Measurements from ENCODE around the gene CTNNA2.

CTNNA2 gene

GRCh38 chr2:80330527-80331450 is 817.9 kb downstream of the CTNNA2 start:
- H3K27ac ChIP-seq = no peak overlapping the region
- no peak for DNase-seq (ENCODE audit: low read depth, low spot score)

DNA sequence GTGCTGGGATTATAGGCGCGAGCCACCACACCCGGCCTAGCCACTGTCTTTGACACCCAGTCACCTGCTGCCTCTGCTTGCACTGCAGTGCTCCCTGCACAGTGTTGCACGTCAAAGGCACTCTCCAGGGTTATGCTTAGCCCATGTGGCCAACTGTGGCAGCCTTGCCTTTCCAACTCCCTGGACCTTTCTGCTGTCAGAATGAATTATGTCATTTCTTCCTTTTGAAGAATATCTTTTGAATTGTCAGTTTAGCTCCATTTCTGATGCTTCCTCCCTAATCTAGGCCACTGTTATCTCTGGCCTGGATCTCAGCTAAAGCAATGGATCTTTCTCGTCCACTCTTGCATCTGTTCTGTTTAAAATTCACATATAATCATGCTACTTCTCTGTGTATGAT is 821.0 kb downstream of the CTNNA2 start:
- H3K27ac ChIP-seq = no peak overlapping the region
- no peak for DNase-seq (ENCODE audit: low read depth, low spot score)

- no peak for DNase-seq (ENCODE audit: low read depth, low spot score)
- H3K27ac ChIP-seq = no peak overlapping the region
Measured at GRCh38 chr2:80335411-80335810, 822.6 kb downstream of the CTNNA2 start.

- no peak for DNase-seq (ENCODE audit: low read depth, low spot score)
- no peak overlapping the region for H3K27ac ChIP-seq
Measured at GRCh38 chr2:80338794-80339193, 825.9 kb downstream of the CTNNA2 start.

- DNase-seq (ENCODE audit: low read depth, low spot score) = no peak
- no peak overlapping the region for H3K27ac ChIP-seq
Measured at GRCh38 chr2:80340022-80340421, 827.2 kb downstream of the CTNNA2 start.

GRCh38 chr2:80348078-80348477 is 835.2 kb downstream of the CTNNA2 start:
- no peak overlapping the region for H3K27ac ChIP-seq
- DNase-seq (ENCODE audit: low read depth, low spot score) = no peak

DNA sequence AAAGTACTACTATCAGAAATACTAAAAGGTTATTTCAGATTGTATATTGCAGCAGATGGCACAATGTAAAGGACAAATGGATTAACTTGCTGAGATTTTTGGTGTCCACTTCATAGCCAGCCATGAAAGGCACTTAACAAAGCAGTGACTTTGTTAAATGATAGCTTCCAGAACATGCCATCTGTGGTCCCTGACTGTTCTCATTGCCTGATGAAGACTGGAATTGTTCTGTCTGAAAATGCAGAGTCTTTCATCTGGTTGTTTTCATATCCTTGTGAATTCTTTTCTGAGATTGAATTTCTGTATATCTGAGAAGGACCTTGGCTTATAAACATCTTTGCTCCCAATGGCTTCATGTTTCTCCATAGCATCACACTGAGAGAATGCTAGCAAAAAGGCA is 836.1 kb downstream of the CTNNA2 start:
- DNase-seq (ENCODE audit: low read depth, low spot score) = no peak
- no peak overlapping the region for H3K27ac ChIP-seq

DNA sequence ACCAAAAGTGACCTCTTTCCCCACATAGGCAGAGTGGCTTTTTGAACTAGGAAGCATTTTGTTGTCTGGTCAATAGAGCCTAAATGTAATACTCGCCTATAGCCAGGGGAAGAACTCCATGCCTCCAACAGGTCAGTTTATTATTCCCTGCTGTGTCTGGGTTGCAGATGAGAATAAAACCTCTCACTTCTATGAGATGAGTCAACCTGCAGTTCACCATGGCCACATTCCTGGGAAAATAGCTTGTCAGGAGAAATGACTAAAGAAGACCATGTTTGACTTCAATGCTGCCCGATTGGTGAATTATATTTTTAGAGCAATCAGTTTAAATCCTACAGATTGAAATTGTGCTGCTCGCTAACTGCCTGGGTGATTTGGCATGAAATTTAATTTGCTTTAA is 838.4 kb downstream of the CTNNA2 start:
- H3K27ac ChIP-seq = no peak overlapping the region
- no peak for DNase-seq (ENCODE audit: low read depth, low spot score)

GRCh38 chr2:80354858-80355257 is 842.0 kb downstream of the CTNNA2 start:
- no peak for DNase-seq (ENCODE audit: low read depth, low spot score)
- no peak overlapping the region for H3K27ac ChIP-seq

DNA sequence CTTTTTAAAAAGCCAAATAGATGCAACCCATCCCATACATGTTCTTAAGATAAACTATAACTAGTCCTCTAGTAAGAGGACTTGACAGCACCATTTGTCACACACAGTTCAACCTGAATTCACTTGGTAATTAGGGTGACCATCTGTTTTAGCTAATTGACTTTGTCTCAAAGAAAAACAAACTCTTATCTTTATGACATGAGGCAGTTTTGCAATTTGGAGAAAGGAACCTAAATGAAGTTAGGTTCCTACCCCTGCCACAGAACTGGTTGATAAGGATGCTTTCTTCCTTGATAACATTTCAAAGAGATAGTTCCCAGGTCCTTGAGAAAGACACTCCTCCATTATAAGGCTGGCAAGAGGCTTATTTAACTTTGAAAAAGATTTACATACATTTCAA is 849.1 kb downstream of the CTNNA2 start:
- DNase-seq (ENCODE audit: low read depth, low spot score) = no peak

DNA sequence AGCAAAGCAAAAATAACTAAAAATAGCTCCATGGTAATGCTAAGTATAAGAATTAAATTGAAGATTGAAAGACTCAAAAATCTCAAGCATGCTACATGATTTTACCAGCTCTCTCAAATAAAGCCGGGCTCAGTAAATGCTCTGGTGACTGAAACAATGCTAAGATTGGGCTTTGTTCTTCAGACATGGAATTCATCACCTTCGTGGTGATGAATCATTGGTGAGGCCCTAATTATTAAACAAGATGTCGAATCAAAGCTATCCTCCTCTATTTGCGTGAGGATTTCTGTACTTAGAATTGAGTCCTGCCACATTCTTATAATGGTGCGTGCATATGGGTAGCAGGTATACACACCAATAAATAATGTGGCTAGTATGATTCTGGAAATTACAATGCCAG is 850.5 kb downstream of the CTNNA2 start:
- DNase-seq (ENCODE audit: low read depth, low spot score) = no peak
- H3K27ac ChIP-seq = no peak overlapping the region

More for the DNA sequence above, 849.1 kb downstream of the CTNNA2 start:
- no peak overlapping the region for H3K27ac ChIP-seq

DNA sequence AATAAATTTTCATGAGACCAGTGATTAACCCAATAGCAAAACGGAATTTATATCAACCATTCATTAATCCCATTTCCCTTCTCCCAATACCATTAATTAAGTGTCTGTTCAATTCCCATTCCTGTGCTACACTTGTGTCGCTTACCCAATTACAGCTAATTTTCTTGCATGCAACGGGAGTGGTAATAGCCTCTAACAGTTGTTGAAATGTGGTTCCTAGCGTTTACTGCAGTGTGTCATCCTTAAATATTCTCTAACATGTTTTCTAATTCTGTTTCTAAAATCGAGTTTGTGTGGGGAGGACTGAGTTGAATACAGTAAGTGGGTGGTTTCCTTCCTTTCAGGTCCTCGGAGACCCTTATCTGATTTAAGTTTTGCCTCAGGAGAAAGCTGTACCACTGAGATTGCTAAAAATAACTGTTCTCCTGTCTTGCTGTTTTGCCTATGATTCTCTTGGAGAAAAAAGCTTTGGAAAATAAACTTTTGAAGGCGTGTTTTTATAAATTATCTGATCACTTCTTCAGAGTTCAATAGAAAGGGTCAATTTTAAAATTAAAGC is 851.0 kb downstream of the CTNNA2 start:
- DNase-seq (ENCODE audit: low read depth, low spot score) = no peak
- H3K27ac ChIP-seq = no peak overlapping the region

DNA sequence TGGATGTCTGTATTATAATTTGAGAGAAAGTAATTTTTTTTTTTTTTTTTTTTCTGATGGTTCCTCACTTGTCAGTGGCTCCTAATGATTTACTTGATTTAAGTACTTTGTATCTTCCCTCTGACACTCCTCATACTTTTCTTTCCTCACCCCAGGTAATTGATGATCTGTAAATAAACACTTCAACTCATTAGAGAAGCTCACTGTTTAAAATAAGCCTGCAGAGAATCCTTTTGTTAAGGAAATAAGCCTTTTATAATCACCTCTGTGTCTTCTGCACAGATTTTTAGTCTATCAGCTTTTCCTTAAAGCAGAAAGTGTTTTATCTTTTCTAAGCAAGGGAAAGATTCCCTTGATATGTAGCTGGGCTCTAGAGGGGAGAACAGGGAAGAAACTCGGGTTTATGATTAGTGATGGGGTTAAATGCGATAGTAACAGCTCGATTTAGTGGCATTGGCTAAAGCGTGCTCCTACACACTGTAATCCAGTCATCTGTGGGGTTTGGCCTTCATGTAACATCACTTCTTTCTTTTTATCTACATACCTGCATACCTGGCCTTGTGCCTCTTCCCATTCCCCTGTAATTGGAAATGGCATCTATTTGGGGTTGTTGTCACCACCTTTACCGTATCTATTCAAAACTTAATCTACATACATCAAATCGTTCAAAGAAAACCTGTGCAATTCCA is 851.8 kb downstream of the CTNNA2 start:
- DNase-seq (ENCODE audit: low read depth, low spot score) = no peak
- H3K27ac ChIP-seq = no peak overlapping the region

GRCh38 chr2:80365762-80366161 is 852.9 kb downstream of the CTNNA2 start:
- H3K27ac ChIP-seq = no peak overlapping the region
- DNase-seq (ENCODE audit: low read depth, low spot score) = no peak

GRCh38 chr2:80370375-80371009 is 857.6 kb downstream of the CTNNA2 start:
- no peak overlapping the region for H3K27ac ChIP-seq
- no peak for DNase-seq (ENCODE audit: low read depth, low spot score)

- DNase-seq (ENCODE audit: low read depth, low spot score) = no peak
Measured at GRCh38 chr2:80374105-80374504, 861.3 kb downstream of the CTNNA2 start.

GRCh38 chr2:80377071-80377470 is 864.2 kb downstream of the CTNNA2 start:
- DNase-seq (ENCODE audit: low read depth, low spot score) = no peak
- H3K27ac ChIP-seq = no peak overlapping the region

More at GRCh38 chr2:80374105-80374504, 861.3 kb downstream of the CTNNA2 start:
- no peak overlapping the region for H3K27ac ChIP-seq

DNA sequence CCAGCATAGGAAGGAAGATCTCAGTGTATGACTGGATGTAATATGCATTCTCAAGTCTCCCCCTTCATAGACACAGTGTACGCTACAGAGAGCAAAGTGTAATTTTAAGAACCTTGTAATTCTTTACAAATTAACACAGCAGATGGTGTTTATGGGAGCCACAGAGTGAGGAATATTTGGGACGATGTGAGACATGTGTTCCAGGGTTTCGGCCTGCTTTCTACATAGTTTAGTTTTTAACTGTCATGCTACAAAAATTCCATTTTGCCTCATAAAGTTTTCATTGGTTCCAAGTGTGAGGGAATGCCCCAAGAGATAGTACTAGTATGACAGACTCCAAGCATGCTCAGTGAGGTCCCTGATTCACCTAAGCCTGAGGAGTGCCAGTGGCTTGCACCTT is 867.9 kb downstream of the CTNNA2 start:
- DNase-seq (ENCODE audit: low read depth, low spot score) = no peak
- H3K27ac ChIP-seq = no peak overlapping the region

DNA sequence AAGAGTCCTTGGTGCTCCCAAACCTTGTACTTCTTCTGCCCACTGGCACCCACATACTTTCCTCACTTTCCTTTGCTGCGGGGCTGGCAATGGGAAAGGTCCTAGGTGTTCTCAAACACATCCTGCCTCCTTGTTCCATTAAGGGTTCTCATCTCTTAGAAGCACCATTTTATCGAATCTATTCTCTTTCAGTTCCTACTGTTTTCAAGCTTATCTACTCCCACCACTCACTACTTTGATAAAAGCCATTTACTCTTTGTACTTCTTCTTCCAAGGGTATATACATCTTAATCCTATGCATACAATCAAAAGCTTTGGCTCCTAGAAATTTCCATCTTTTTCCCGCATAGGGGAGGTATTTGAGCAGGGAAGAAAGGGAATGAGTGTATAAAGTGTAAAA is 868.8 kb downstream of the CTNNA2 start:
- DNase-seq (ENCODE audit: low read depth, low spot score) = no peak
- H3K27ac ChIP-seq = no peak overlapping the region

DNA sequence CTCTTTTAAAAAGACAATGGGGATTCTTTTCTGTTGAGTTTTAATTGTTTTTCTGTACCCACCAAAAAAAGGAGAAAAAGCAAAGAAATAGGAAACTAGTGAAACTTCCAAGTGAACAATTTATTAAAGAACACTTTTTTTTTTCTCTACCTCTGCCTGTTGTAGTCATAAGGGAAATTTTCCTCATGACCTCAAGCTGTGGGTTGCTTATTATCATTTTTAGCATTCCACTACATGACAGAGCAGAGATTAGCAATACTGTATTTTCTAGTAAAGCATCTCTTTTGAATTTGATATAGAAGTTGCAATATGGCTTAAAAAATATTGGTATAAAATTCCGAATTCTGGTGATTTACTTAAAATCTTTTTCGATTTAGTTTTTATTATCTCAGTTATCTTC is 879.6 kb downstream of the CTNNA2 start:
- H3K27ac ChIP-seq = no peak overlapping the region
- DNase-seq (ENCODE audit: low read depth, low spot score) = no peak

DNA sequence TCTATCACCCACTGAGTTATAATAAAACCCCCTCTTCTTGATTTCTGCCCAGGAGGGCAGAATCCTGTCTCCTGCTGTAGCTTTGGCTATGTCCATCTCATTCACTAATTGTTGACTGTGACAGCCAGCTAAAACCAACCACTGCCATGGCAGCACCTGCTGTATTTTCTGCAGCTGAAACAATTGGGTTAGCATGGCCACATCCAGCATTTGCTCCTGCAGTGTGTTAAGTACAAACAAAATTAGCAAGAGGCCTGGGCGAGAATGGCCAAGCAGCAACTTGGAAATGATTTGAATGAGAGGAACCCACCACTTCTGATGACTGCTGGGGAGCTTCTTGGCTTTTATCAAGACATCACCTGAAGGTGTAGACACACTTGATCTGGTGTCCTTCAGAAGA is 881.1 kb downstream of the CTNNA2 start:
- H3K27ac ChIP-seq = no peak overlapping the region
- no peak for DNase-seq (ENCODE audit: low read depth, low spot score)
